ENCODE measurements around the gene POLR2E. TPM values are rescaled to one million over a fixed set of nuclear protein-coding genes. Genes with fewer than 3 reads are reported as not detected.

Gene POLR2E
- total and polyA plus RNA-seq, 10 of the 15 experiments (the other 5 are each of a cell fraction or from before 2014, with no cell fraction given): 4.0 to 487 (median 200) TPM

GRCh38 chr19:1130771-1131717 lies 35.9 kb upstream of the POLR2E start:
- CTCF ChIA-PET: interaction anchor here (0.8 to 1.8 kb wide), 5 partner anchors 17 to 73 kb away, joined by 3 to 9 read pairs (median 4); no protein-coding TSS in a partner anchor
- FAIRE-seq (peak; percentile 95), DNase-seq (ENCODE audit: low read depth, low spot score) (no peak), ATAC-seq (peak; percentile 3)
- Histone ChIP-seq H2AFZ (ENCODE audit: control insufficient read depth, low read depth, low read length) (no peak overlapping the region), H3K4me2 (ENCODE audit: control insufficient read depth, insufficient read depth) (peak overlapping the region; percentile 99), H3K4me1 (ENCODE audit: control insufficient read depth, insufficient read depth, low read length) (peaks cover 28% of the 10 kb centered on the region), H3K4me3 (peak overlapping the region; percentile 91), H3K27ac (ENCODE audit: control insufficient read depth, insufficient read depth) (peak overlapping the region; percentile 86), H3K27me3 (replicated peaks in 1 of 2; ENCODE audit: control insufficient read depth in 2 of 2, insufficient read depth in 2 of 2, low read length in 1 of 2) (no peaks in the 10 kb centered on the region), H4K20me1 (ENCODE audit: control insufficient read depth, insufficient read depth) (no peaks in the 10 kb centered on the region; the same call in 1 of the 2 replicates), H3K79me2 (ENCODE audit: control insufficient read depth, insufficient read depth, low read length) (peaks cover 38% of the 10 kb centered on the region), H3K9ac (ENCODE audit: control insufficient read depth, insufficient read depth, low read length) (peak overlapping the region; percentile 86), H3K36me3 (ENCODE audit: control insufficient read depth in 2 of 2, insufficient read depth in 2 of 2, low read length in 1 of 2) (peaks cover 0 to 20% of the 10 kb centered on the region in 2 experiments; a peak in 3 of 4 replicates), H3K9me3 (replicated peaks; ENCODE audit: control insufficient read depth, insufficient read depth, low read length) (no peaks in the 10 kb centered on the region)
- BruUV-seq (replicated peaks): no TSS peak
- WGBS (ENCODE audit: insufficient coverage, insufficient replicate concordance, low lambda C conversion rate, missing lambda C conversion rate): 3% methylated on average over 22 of the region's 22 CpGs
- intact Hi-C loops (cut with micrococcal nuclease; ENCODE audit: unreplicated experiment) (loop anchor here (5.0 kb wide), 1 partner anchor 41 kb away; the partner anchor contains the start of gene SBNO2), in situ Hi-C loops (cut with MboI) (no loop called here)
- SMC1A ChIA-PET (ENCODE audit: uncharacterized antibody, unreplicated experiment): interaction anchor here (0.7 to 1.4 kb wide), 4 partner anchors 28 to 70 kb away, joined by 3 to 4 read pairs (median 3); no protein-coding TSS in a partner anchor
- RAD21 ChIA-PET (ENCODE audit: unreplicated experiment): interaction anchor here (0.6 to 1.4 kb wide), 7 partner anchors 16 to 107 kb away, joined by 3 to 9 read pairs (median 3); partner anchors contain the start of genes ARHGAP45 and CBARP
- peak; percentile 47 for TF ChIP-seq MEF2B (IDR thresholded peaks at IDR 0.05; ENCODE audit: partially characterized antibody, poor library complexity, severe bottlenecking)
- no peak for TF ChIP-seq ZNF274 (IDR thresholded peaks at IDR 0.05; ENCODE audit: insufficient read depth, insufficient read length)
- POLR2A ChIA-PET: interaction anchor here (0.9 to 2.1 kb wide), 4 partner anchors 18 to 556 kb away, joined by 3 to 8 read pairs (median 4); partner anchors contain the start of gene SBNO2

- in situ Hi-C loops (cut with MboI) (no loop called here), intact Hi-C loops (cut with micrococcal nuclease; ENCODE audit: unreplicated experiment) (no loop called here)
- ChIA-PET SMC1A (ENCODE audit: uncharacterized antibody, unreplicated experiment) (no interaction called here), RAD21 (ENCODE audit: unreplicated experiment) (interaction anchor here (1.3 kb wide), 3 partner anchors 15 to 64 kb away, joined by 3 to 7 read pairs (median 5); no protein-coding TSS in a partner anchor), POLR2A (interaction anchor here (0.6 to 1.7 kb wide), 2 partner anchors 45 to 111 kb away, joined by 4 read pairs; partner anchors contain the start of gene SBNO2), CTCF (no interaction called here)
- Histone ChIP-seq H3K4me3 (no peak overlapping the region), H4K20me1 (ENCODE audit: control insufficient read depth, insufficient read depth) (no peaks in the 10 kb centered on the region; the same call in 1 of the 2 replicates), H3K79me2 (ENCODE audit: control insufficient read depth, insufficient read depth, low read length) (peaks cover 38% of the 10 kb centered on the region), H3K36me3 (ENCODE audit: control insufficient read depth in 2 of 2, insufficient read depth in 2 of 2, low read length in 1 of 2) (peaks cover 3 to 21% of the 10 kb centered on the region in 2 experiments; a peak in 3 of 4 replicates), H3K27me3 (replicated peaks in 1 of 2; ENCODE audit: control insufficient read depth in 2 of 2, insufficient read depth in 2 of 2, low read length in 1 of 2) (no peaks in the 10 kb centered on the region), H3K4me1 (ENCODE audit: control insufficient read depth, insufficient read depth, low read length) (peaks cover 27% of the 10 kb centered on the region), H3K27ac (ENCODE audit: control insufficient read depth, insufficient read depth) (no peak overlapping the region), H3K4me2 (ENCODE audit: control insufficient read depth, insufficient read depth) (no peak overlapping the region), H3K9me3 (replicated peaks; ENCODE audit: control insufficient read depth, insufficient read depth, low read length) (no peaks in the 10 kb centered on the region), H2AFZ (ENCODE audit: control insufficient read depth, low read depth, low read length) (no peak overlapping the region), H3K9ac (ENCODE audit: control insufficient read depth, insufficient read depth, low read length) (no peak overlapping the region)
- DNase-seq (ENCODE audit: low read depth, low spot score): no peak
- BruUV-seq (replicated peaks): no TSS peak
- ATAC-seq: no peak
- WGBS (ENCODE audit: insufficient coverage, insufficient replicate concordance, low lambda C conversion rate, missing lambda C conversion rate): 90% methylated on average over 12 of the region's 18 CpGs
- no peak for FAIRE-seq
- TF ChIP-seq CEBPZ (IDR thresholded peaks at IDR 0.05; ENCODE audit: low read depth, low read length) (no peak), IRF4 (IDR thresholded peaks at IDR 0.05; ENCODE audit: low read depth, low read length) (no peak), HCFC1 (IDR thresholded peaks at IDR 0.05; ENCODE audit: low read length) (no peak), HDAC6 (IDR thresholded peaks at IDR 0.05; ENCODE audit: unreplicated experiment) (no peak), BCL11A (IDR thresholded peaks at IDR 0.05; ENCODE audit: low read depth, low read length) (no peak), STAT1 (conservative IDR thresholded peaks at IDR 0.05) (no peak), IRF3 (IDR thresholded peaks at IDR 0.05) (no peak)
These were observed 34.4 kb upstream of the POLR2E start for GRCh38 chr19:1129535-1129934.

All from GM12878 (cell line).